GM13977 (cell line): ENCODE data around the gene SLC1A7.

ENCODE experiments used
- DNase-seq: peaks from one replicate; pipeline ENCODE4 v3.0.0; 2012; ENCODE audit warnings: low spot score
- CTCF ChIP-seq: IDR thresholded peaks from 2 replicates; pipeline ENCODE4 v1.5.1; 2012; ENCODE audit warnings: mild to moderate bottlenecking, control low read depth; ENCODE audit not compliant: insufficient read depth; ENCODE audit errors: extremely low read depth, missing control alignments
- in situ Hi-C: fragments of 300-500 bp; cut with MboI; formaldehyde crosslinking; loops from one replicate; pipeline ENCODE4 v1.12.0; 2022; ENCODE audit warnings: low sequenced_read_pairs, low pct_unique_long_range_greater_than_20kb, mixed read lengths, inconsistent platforms; ENCODE audit not compliant: unreplicated experiment

The SLC1A7 gene

GRCh38 chr1:53093778-53094532 lies 48.5 kb downstream of the SLC1A7 start:
- DNase-seq: no peak
- in situ Hi-C loops: no loop called here

GRCh38 chr1:53093451-53093754 lies 49.0 kb downstream of the SLC1A7 start:
- no peak for TF ChIP-seq CTCF
- DNase-seq: no peak

More at GRCh38 chr1:53093778-53094532, 48.5 kb downstream of the SLC1A7 start:
- TF ChIP-seq CTCF: no peak

GRCh38 chr1:53092659-53093450 lies 49.6 kb downstream of the SLC1A7 start:
- TF ChIP-seq CTCF: no peak
- in situ Hi-C loops: no loop called here
- no peak for DNase-seq

More at GRCh38 chr1:53093451-53093754, 49.0 kb downstream of the SLC1A7 start:
- in situ Hi-C loops: no loop called here

- DNase-seq: no peak
- no peak for TF ChIP-seq CTCF
- in situ Hi-C loops: no loop called here
These were observed 50.4 kb downstream of the SLC1A7 start for GRCh38 chr1:53091841-53092645.

GRCh38 chr1:53090227-53091147 lies 52.0 kb downstream of the SLC1A7 start:
- TF ChIP-seq CTCF: no peak

More at GRCh38 chr1:53090227-53091147, 52.0 kb downstream of the SLC1A7 start:
- no peak for DNase-seq
- in situ Hi-C loops: no loop called here
